ENCODE data around the gene EPM2A. TPM values are rescaled to one million over a fixed set of nuclear protein-coding genes. Genes with fewer than 3 reads are reported as not detected.

EPM2A gene
- total RNA-seq, 1 experiment from 2014 or later, result 11.8 TPM

DNA sequence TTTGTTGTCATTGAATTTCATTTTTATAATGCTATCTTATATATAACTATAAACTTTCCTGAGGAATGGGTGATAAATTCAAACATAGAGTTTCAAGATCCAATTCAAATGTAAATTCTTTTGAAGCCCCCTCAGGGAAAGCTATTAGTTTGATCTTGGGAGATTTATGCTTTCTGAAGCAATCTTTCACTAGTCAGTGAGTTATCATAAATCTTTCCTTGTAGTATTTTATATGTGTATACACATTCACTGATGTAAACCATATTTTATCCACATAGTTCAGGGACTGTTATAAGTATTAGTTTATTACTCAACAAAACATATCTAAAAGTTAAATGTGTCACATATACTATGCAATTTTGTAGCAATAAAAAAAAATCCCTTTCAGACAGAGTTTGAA lies 2.9 kb upstream of the EPM2A start:
- H3K27ac ChIP-seq (ENCODE audit: low read depth, low read length, poor library complexity, severe bottlenecking), result no peak overlapping the region
- POLR2A ChIA-PET (ENCODE audit: low non-redundant PET), result no interaction called here
- intact Hi-C loops (cut with micrococcal nuclease; ENCODE audit: unreplicated experiment), result loop anchor here (10.0 kb wide), 1 partner anchor 473 kb away; no protein-coding TSS in a partner anchor
- TF ChIP-seq, protein P1, sequence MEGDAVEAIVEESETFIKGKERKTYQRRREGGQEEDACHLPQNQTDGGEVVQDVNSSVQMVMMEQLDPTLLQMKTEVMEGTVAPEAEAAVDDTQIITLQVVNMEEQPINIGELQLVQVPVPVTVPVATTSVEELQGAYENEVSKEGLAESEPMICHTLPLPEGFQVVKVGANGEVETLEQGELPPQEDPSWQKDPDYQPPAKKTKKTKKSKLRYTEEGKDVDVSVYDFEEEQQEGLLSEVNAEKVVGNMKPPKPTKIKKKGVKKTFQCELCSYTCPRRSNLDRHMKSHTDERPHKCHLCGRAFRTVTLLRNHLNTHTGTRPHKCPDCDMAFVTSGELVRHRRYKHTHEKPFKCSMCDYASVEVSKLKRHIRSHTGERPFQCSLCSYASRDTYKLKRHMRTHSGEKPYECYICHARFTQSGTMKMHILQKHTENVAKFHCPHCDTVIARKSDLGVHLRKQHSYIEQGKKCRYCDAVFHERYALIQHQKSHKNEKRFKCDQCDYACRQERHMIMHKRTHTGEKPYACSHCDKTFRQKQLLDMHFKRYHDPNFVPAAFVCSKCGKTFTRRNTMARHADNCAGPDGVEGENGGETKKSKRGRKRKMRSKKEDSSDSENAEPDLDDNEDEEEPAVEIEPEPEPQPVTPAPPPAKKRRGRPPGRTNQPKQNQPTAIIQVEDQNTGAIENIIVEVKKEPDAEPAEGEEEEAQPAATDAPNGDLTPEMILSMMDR (conservative IDR thresholded peaks at IDR 0.05; ENCODE audit: low read depth, low read length), result no peak
- no peak for TF ChIP-seq EZH2 (IDR thresholded peaks at IDR 0.05; ENCODE audit: borderline replicate concordance, low read depth, low read length, poor library complexity, severe bottlenecking)
- no peaks in the 10 kb centered on the region for H3K36me3 ChIP-seq (ENCODE audit: insufficient read depth, low read length, poor library complexity, severe bottlenecking)
- no peak for DNase-seq (ENCODE audit: low spot score)
- H3K4me1 ChIP-seq (ENCODE audit: insufficient read depth, low read length, poor library complexity, severe bottlenecking), result peaks cover 20% of the 10 kb centered on the region
- H3K27me3 ChIP-seq (replicated peaks; ENCODE audit: insufficient read depth, low read depth, low read length, poor library complexity), result no peaks in the 10 kb centered on the region
- CTCF ChIA-PET, result no interaction called here
- no peak overlapping the region for H3K4me3 ChIP-seq (ENCODE audit: low read depth, low read length, poor library complexity, severe bottlenecking)
- H3K9me3 ChIP-seq (ENCODE audit: low read depth, low read length, poor library complexity, severe bottlenecking), result no peaks in the 10 kb centered on the region
- BruUV-seq (replicated peaks), result no TSS peak

DNA sequence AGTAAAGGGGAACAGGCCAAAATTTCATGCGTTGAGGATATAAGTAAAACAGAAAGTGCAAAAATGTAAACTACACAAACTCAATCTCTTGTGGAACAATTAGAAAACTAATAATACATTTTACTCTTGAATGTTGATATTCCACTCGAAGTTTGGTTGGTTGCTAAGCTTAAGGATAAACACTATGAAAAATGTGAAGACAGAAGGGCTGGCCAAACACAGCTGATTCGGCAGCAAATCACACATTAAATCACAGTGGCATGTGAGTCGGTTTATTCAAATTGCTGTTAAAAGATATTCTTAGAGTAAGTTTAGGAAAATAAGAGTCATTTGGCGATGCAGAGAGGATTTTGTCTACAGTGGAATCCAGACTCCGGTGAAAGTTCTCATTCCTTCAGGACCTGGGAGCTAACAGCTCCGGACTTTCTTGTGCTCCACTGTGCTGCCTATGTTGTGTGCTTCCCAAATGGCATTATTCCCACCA lies 1.4 kb upstream of the EPM2A start:
- Histone ChIP-seq H3K4me3 (ENCODE audit: low read depth, low read length, poor library complexity, severe bottlenecking) (no peak overlapping the region), H3K27ac (ENCODE audit: low read depth, low read length, poor library complexity, severe bottlenecking) (no peak overlapping the region), H3K4me1 (ENCODE audit: insufficient read depth, low read length, poor library complexity, severe bottlenecking) (peaks cover 34% of the 10 kb centered on the region), H3K9me3 (ENCODE audit: low read depth, low read length, poor library complexity, severe bottlenecking) (no peaks in the 10 kb centered on the region), H3K27me3 (replicated peaks; ENCODE audit: insufficient read depth, low read depth, low read length, poor library complexity) (no peaks in the 10 kb centered on the region), H3K36me3 (ENCODE audit: insufficient read depth, low read length, poor library complexity, severe bottlenecking) (no peaks in the 10 kb centered on the region)
- TF ChIP-seq, protein P1 (conservative IDR thresholded peaks at IDR 0.05; ENCODE audit: low read depth, low read length), result no peak
- TF ChIP-seq EZH2 (IDR thresholded peaks at IDR 0.05; ENCODE audit: borderline replicate concordance, low read depth, low read length, poor library complexity, severe bottlenecking), result no peak
- intact Hi-C loops (cut with micrococcal nuclease; ENCODE audit: unreplicated experiment), result loop anchor here (10.0 kb wide), 1 partner anchor 472 kb away; no protein-coding TSS in a partner anchor
- CTCF ChIA-PET, result no interaction called here
- BruUV-seq (replicated peaks), result no TSS peak
- POLR2A ChIA-PET (ENCODE audit: low non-redundant PET), result no interaction called here
- DNase-seq (ENCODE audit: low spot score), result no peak

DNA sequence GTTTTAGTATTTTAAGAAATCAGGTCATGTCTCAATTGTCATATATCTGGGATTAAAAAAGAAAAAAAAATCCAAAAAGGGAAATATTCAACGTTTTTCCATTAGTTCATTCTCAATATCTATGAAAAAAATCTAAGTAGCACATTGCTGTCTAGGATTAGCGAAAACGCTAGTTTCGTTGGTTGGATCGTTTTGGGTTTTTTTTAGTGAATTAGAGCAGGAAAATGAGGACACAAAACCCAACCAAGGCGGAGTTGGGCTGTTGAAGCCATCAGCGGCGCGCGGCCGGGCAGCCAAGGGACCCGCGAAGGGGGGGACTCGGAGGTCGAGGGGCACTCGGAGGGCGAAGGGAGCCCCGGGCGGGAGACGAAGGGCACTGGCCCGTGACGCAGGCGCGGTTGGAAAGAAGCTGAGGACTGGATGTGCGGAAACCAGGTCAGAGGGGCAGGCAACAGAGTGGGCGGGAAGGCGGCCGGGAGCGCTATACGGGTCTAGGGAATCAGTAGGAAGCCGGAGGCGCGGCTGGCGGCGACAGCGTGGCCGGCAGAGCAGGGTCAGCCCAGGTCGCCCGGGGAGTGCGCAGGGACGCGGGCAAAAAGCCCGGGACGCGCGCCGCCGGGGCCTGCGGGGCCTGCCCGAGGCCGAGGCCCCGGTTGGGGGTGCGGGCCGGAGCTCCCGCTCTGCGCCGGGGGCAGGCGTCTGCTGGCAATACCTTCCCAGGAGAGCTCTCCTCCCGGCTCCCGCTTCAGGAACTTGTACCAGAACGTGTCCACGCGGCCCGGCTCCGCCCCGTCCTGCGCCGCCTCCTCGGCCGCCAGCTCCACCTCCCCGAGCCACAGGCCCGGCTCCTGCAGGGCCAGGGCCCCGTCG lies 599 bp downstream of the EPM2A start:
- Histone ChIP-seq H3K9me3 (ENCODE audit: low read depth, low read length, poor library complexity, severe bottlenecking) (no peaks in the 10 kb centered on the region), H3K27me3 (replicated peaks; ENCODE audit: insufficient read depth, low read depth, low read length, poor library complexity) (no peaks in the 10 kb centered on the region), H3K4me1 (ENCODE audit: insufficient read depth, low read length, poor library complexity, severe bottlenecking) (peaks cover 38% of the 10 kb centered on the region), H3K4me3 (ENCODE audit: low read depth, low read length, poor library complexity, severe bottlenecking) (peak overlapping the region; percentile 73), H3K36me3 (ENCODE audit: insufficient read depth, low read length, poor library complexity, severe bottlenecking) (no peaks in the 10 kb centered on the region), H3K27ac (ENCODE audit: low read depth, low read length, poor library complexity, severe bottlenecking) (peak overlapping the region; percentile 97)
- intact Hi-C loops (cut with micrococcal nuclease; ENCODE audit: unreplicated experiment), result loop anchor here (2.0 to 10.0 kb wide), 2 partner anchors 80 to 470 kb away; partner anchors contain the start of gene FBXO30
- ChIA-PET CTCF (no interaction called here), POLR2A (ENCODE audit: low non-redundant PET) (interaction anchor here (0.6 kb wide), 1 partner anchor 1578 kb away, joined by 4 read pairs; no protein-coding TSS in a partner anchor)
- peak; percentile 92 for DNase-seq (ENCODE audit: low spot score)
- BruUV-seq (replicated peaks), result no TSS peak
- TF ChIP-seq, protein P1 (conservative IDR thresholded peaks at IDR 0.05; ENCODE audit: low read depth, low read length), result no peak
- TF ChIP-seq EZH2 (IDR thresholded peaks at IDR 0.05; ENCODE audit: borderline replicate concordance, low read depth, low read length, poor library complexity, severe bottlenecking), result no peak
